Lung (tissue), 12 donors: ENCODE data around the gene FEZ2. TPM values are rescaled to one million over a fixed set of nuclear protein-coding genes. Genes with fewer than 3 reads are reported as not detected.
A peak's percentile ranks its signal among the peaks of the same experiment; 100 is the strongest.

Source experiments
- ATAC-seq: fragments of 200-7000 bp; cut with Tn5 transposase; one replicate; pipeline ENCODE4 v1.9.1; 2020; ENCODE audit warnings: moderate number of reproducible peaks; ENCODE audit not compliant: insufficient read depth, low FRiP score
- DNase-seq, 3 donors: peaks; one replicate each; pipeline ENCODE4 v3.0.0-alpha.2; 2013 to 2017
- H3K27ac ChIP-seq, 2 donors: one replicate each; pipeline ENCODE4 v1.5.1; 2013; ENCODE audit warnings: mild to moderate bottlenecking in 2 of 2, moderate library complexity in 2 of 2, control low read depth in 1 of 2, inconsistent platforms in 1 of 2, low read depth in 1 of 2, low read length in 1 of 2
- H3K27me3 ChIP-seq, 3 donors: one replicate each; pipeline ENCODE4 v1.5.1; 2013; ENCODE audit warnings: low read length in 2 of 3; ENCODE audit not compliant: control insufficient read depth in 3 of 3, insufficient read depth in 3 of 3
- H3K36me3 ChIP-seq, 4 donors: one replicate each; pipeline ENCODE4 v1.5.1; 2013; ENCODE audit warnings: low read length in 4 of 4, mild to moderate bottlenecking in 1 of 4, moderate library complexity in 1 of 4; ENCODE audit not compliant: control insufficient read depth in 4 of 4, insufficient read depth in 4 of 4
- H3K4me1 ChIP-seq, 5 donors: one replicate each; pipeline ENCODE4 v1.5.1; 2013; ENCODE audit warnings: low read length in 5 of 5, mild to moderate bottlenecking in 2 of 5, moderate library complexity in 1 of 5; ENCODE audit not compliant: control insufficient read depth in 5 of 5, insufficient read depth in 5 of 5
- H3K4me3 ChIP-seq: one replicate; pipeline ENCODE4 v1.5.1; 2013; ENCODE audit warnings: mild to moderate bottlenecking, control low read depth, moderate library complexity
- H3K9ac ChIP-seq, 2 donors: one replicate each; pipeline ENCODE4 v1.5.1; 2013; ENCODE audit warnings: low read length in 2 of 2, control low read depth in 1 of 2; ENCODE audit not compliant: insufficient read depth in 1 of 2
- H3K9me3 ChIP-seq, 4 donors: one replicate each; pipeline ENCODE4 v1.5.1; 2013; ENCODE audit warnings: low read length in 3 of 4, mild to moderate bottlenecking in 1 of 4, moderate library complexity in 1 of 4; ENCODE audit not compliant: control insufficient read depth in 4 of 4, insufficient read depth in 3 of 4
- WGBS, 2 donors: extraction: QIAGEN DNeasy Blood & Tissue Kit; methylation state at CpG; one replicate each; pipeline ENCODE4 v1.1.7; 2013; 5-methylcytosine and 5-hydroxymethylcytosine counted together
- polyA plus RNA-seq, 2 donors: library from polyadenylated mRNA; stranded (reverse); fragments of 200-250 nt; gene quantifications; one replicate each; pipeline ENCODE4 v1.2.1, GENCODE V29; 2013
- total RNA-seq, 2 donors: library from RNA; depleted of rRNA in 1 of 2; stranded (reverse); fragments of >200 nt in 1 of 2; gene quantifications; one replicate each; pipeline ENCODE4 v1.2.1, GENCODE V29; 2014 to 2021
- TF ChIP-seq, protein P1 (sequence below): IDR thresholded peaks from 2 replicates; pipeline ENCODE4 v1.5.1; 2012; ENCODE audit warnings: mild to moderate bottlenecking; ENCODE audit errors: control extremely low read depth, extremely low read depth
- donor health status: control.
- donor health status: control.
- donor health status: Bipolar disorder and iron deficiency.
- donor health status: healthy.
- donor health status: DM: yes; HTN: yes; CAD: no.

The FEZ2 gene
- total and polyA plus RNA-seq, 4 donors: 17.6 to 62.9 (median 31.5) TPM

- no peaks in the 10 kb centered on the region for H3K27me3 ChIP-seq
- DNase-seq: no peak
- peaks cover 6 to 18% (median 13%) of the 10 kb centered on the region in 4 donors for H3K36me3 ChIP-seq
Measured at GRCh38 chr2:36587101-36587500, 10.9 kb downstream of the FEZ2 start.

DNA sequence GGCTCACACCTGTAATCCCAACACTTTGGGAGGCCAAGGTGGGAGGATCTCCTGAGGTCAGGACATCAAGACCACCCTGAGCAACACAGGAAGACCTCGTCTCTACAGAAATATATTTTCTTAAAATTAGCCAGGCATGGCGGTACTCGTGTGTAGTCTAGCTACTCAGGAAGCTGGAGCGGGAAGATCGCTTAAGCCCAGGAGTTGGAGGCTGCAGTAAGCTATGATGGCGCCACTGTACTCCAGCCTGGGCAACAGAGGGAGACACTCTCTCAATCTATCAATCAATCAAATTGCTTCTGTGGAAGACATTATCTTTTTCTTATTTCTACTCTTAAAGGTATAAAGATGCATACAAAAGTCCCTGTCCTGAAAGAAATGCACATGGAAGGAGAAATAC is 11.3 kb downstream of the FEZ2 start:
- no peak overlapping the region for H3K27ac ChIP-seq
- peaks cover 6 to 18% (median 13%) of the 10 kb centered on the region in 4 donors for H3K36me3 ChIP-seq
- H3K4me1 ChIP-seq: peaks cover 0 to 26% (median 4%) of the 10 kb centered on the region in 5 donors
- no peak overlapping the region for H3K9ac ChIP-seq
- H3K27me3 ChIP-seq: no peaks in the 10 kb centered on the region
- ATAC-seq (no peak), DNase-seq (no peak)
- 94 to 97% methylated on average over 6 of the region's 6 CpGs for WGBS, 2 donors
- TF ChIP-seq, protein P1, sequence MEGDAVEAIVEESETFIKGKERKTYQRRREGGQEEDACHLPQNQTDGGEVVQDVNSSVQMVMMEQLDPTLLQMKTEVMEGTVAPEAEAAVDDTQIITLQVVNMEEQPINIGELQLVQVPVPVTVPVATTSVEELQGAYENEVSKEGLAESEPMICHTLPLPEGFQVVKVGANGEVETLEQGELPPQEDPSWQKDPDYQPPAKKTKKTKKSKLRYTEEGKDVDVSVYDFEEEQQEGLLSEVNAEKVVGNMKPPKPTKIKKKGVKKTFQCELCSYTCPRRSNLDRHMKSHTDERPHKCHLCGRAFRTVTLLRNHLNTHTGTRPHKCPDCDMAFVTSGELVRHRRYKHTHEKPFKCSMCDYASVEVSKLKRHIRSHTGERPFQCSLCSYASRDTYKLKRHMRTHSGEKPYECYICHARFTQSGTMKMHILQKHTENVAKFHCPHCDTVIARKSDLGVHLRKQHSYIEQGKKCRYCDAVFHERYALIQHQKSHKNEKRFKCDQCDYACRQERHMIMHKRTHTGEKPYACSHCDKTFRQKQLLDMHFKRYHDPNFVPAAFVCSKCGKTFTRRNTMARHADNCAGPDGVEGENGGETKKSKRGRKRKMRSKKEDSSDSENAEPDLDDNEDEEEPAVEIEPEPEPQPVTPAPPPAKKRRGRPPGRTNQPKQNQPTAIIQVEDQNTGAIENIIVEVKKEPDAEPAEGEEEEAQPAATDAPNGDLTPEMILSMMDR: no peak
- H3K4me3 ChIP-seq: no peak overlapping the region
- no peaks in the 10 kb centered on the region for H3K9me3 ChIP-seq

More at GRCh38 chr2:36587101-36587500, 10.9 kb downstream of the FEZ2 start:
- no peak overlapping the region for H3K27ac ChIP-seq
- TF ChIP-seq, protein P1: no peak
- no peak for ATAC-seq
- no peak overlapping the region for H3K9ac ChIP-seq
- H3K9me3 ChIP-seq: no peaks in the 10 kb centered on the region
- peaks cover 0 to 26% (median 4%) of the 10 kb centered on the region in 5 donors for H3K4me1 ChIP-seq
- WGBS, 2 donors: 93 to 95% methylated on average over 1 of the region's 1 CpG
- H3K4me3 ChIP-seq: no peak overlapping the region

GRCh38 chr2:36584148-36584794 is 13.7 kb downstream of the FEZ2 start:
- WGBS, 2 donors: 53 to 76% methylated on average over 1 of the region's 1 CpG
- Histone ChIP-seq H3K4me3 (no peak overlapping the region), H3K36me3 (peaks cover 15 to 25% (median 19%) of the 10 kb centered on the region in 4 donors), H3K9ac (no peak overlapping the region), H3K27ac (peak overlapping the region in 1 of 2 donors; percentile 31), H3K4me1 (peaks cover 0 to 7% (median 3%) of the 10 kb centered on the region in 5 donors), H3K27me3 (no peaks in the 10 kb centered on the region), H3K9me3 (no peaks in the 10 kb centered on the region)
- TF ChIP-seq, protein P1: no peak
- DNase-seq (no peak), ATAC-seq (no peak)

DNA sequence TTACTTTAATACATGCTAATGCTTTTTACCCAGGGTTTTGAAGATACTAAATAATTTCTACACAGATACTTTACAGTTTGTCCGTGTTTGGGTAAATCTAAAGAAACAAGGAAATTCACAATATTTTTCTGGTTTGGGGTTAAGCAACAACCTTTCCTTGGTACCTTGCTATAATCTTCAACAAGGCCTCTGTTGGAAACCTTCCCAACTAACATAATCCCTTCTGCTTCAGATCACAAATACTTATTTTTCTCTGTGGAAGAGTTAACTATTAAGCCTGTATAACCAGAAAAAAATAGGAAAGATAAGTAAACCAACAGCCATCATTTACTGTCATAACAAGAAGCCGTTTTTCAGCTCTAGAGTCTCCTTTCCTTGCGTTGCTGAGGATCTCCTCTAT is 15.0 kb downstream of the FEZ2 start:
- 76% methylated on average over 3 of the region's 3 CpGs for WGBS, 2 donors
- Histone ChIP-seq H3K27ac (no peak overlapping the region), H3K4me3 (no peak overlapping the region), H3K36me3 (peaks cover 16 to 29% (median 27%) of the 10 kb centered on the region in 4 donors), H3K4me1 (peaks cover 0 to 4% (median 0%) of the 10 kb centered on the region in 5 donors), H3K9ac (no peak overlapping the region), H3K9me3 (no peaks in the 10 kb centered on the region), H3K27me3 (no peaks in the 10 kb centered on the region)
- ATAC-seq: no peak
- TF ChIP-seq, protein P1: no peak
- no peak for DNase-seq
